ENCODE results near the gene AVPR2.

AVPR2 gene

DNA sequence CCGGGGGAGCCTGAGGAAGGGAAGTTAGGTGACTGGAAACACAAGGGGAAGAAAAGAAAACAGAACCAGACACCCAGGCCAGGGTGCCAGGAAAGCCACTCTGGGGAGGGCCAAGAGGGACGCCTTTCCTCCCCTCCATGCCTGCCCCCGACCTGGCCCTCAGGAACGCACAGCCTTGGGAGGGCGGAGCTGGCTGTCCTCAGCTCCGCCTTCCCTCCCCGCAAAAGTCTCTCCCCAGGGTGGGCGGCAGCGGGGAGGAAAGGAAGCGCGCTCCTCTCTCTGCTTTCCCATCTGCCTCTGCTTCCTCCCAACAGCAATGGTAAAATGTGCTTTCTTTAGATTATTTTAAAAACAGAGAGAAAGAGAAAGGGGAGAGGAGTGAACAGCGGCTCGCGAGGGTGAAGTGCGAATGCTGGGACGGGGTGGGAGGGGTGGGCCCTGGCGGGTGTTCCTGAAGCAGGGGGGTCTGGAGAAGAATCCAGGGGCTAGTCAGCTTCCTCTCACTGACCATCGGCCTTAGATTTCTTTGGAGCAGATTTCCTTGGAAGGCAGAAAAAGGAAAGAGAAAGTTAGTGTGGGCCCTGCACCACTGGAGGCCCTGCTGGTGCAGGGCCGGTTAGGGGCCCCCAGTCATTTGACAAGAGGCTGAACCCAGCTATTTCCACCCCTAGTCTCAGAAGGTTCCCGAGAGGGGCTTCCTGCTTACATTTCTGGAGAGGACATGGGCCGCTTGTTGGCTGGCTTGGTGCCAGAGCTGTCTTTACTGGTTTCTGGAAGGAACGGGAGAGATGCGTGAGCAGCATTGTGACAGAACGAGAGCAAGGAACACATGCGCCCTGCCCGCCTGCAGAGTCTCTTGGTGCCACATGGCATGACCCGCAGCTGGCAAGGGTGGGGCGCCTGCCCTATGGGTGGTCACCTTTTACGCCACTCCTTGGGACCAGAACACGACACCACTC, 44.7 kb downstream of the AVPR2 start:
- no peak for TF ChIP-seq CTCF (IDR thresholded peaks at IDR 0.05; ENCODE audit: extremely low read depth, insufficient read depth, missing control alignments)
- no peak for DNase-seq (ENCODE audit: low spot score)
- in situ Hi-C loops (cut with MboI; ENCODE audit: low pct_unique_long_range_greater_than_20kb, low sequenced_read_pairs, unreplicated experiment), result loop anchor here (10.0 to 25.0 kb wide), 2 partner anchors 194 to 987 kb away; no protein-coding TSS in a partner anchor

DNA sequence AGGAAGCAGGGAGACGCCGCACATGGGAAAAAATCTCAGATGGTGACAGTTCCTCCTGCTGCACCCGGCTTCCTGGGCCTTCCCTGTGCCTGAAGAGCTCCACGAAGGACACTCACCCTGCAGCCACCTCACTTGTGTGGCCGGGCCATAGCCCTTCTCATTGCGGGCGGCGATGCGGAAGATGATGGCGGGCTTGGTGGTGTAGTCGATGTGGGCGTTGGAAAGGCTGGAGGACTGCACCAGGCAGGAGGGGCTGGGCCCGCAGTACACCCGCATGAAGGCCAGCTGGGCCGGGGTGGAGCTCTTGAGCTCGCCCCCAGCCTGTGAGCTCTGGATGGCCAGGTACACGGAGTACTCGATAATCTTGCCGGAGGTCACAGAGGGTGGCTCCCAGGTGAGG, 45.7 kb downstream of the AVPR2 start:
- TF ChIP-seq CTCF (IDR thresholded peaks at IDR 0.05; ENCODE audit: extremely low read depth, insufficient read depth, missing control alignments), result no peak
- no peak for DNase-seq (ENCODE audit: low spot score)
- in situ Hi-C loops (cut with MboI; ENCODE audit: low pct_unique_long_range_greater_than_20kb, low sequenced_read_pairs, unreplicated experiment), result no loop called here

GRCh38 chrX:153951683-153952372, 47.4 kb downstream of the AVPR2 start:
- in situ Hi-C loops (cut with MboI; ENCODE audit: low pct_unique_long_range_greater_than_20kb, low sequenced_read_pairs, unreplicated experiment), result no loop called here
- no peak for TF ChIP-seq CTCF (IDR thresholded peaks at IDR 0.05; ENCODE audit: extremely low read depth, insufficient read depth, missing control alignments)
- DNase-seq (ENCODE audit: low spot score), result no peak

GRCh38 chrX:153952373-153953026, 48.0 kb downstream of the AVPR2 start:
- in situ Hi-C loops (cut with MboI; ENCODE audit: low pct_unique_long_range_greater_than_20kb, low sequenced_read_pairs, unreplicated experiment), result no loop called here
- no peak for DNase-seq (ENCODE audit: low spot score)
- TF ChIP-seq CTCF (IDR thresholded peaks at IDR 0.05; ENCODE audit: extremely low read depth, insufficient read depth, missing control alignments), result no peak

- in situ Hi-C loops (cut with MboI; ENCODE audit: low pct_unique_long_range_greater_than_20kb, low sequenced_read_pairs, unreplicated experiment), result no loop called here
- peak; percentile 91 for DNase-seq (ENCODE audit: low spot score)
- peak; percentile 98 for TF ChIP-seq CTCF (IDR thresholded peaks at IDR 0.05; ENCODE audit: extremely low read depth, insufficient read depth, missing control alignments)
Measured at GRCh38 chrX:153953342-153953830, 48.9 kb downstream of the AVPR2 start.

- in situ Hi-C loops (cut with MboI; ENCODE audit: low pct_unique_long_range_greater_than_20kb, low sequenced_read_pairs, unreplicated experiment), result no loop called here
- TF ChIP-seq CTCF (IDR thresholded peaks at IDR 0.05; ENCODE audit: extremely low read depth, insufficient read depth, missing control alignments), result no peak
- DNase-seq (ENCODE audit: low spot score), result no peak
Measured at GRCh38 chrX:153953892-153954557, 49.6 kb downstream of the AVPR2 start.

Measured in GM13977 (cell line).